Fibroblast of lung (primary cell): ENCODE data around the gene CRACR2B. TPM values are rescaled to one million over a fixed set of nuclear protein-coding genes. Genes with fewer than 3 reads are reported as not detected.

Experiments
- DNase-seq, 2 donors: peaks; one replicate each; pipeline versions ENCODE4 v3.0.0 to v3.0.0-alpha.2; 2010; ENCODE audit warnings: low read depth in 2 of 2
- H2AFZ ChIP-seq: 2 replicates; pipeline ENCODE4 v1.5.1; 2012; ENCODE audit warnings: low read length, control low read depth, inconsistent platforms
- H3K27ac ChIP-seq: 2 replicates; pipeline ENCODE4 v1.5.1; 2011; ENCODE audit warnings: low read length, control low read depth; ENCODE audit not compliant: insufficient read depth
- H3K27me3 ChIP-seq: 2 replicates; pipeline ENCODE4 v1.5.1; 2011; ENCODE audit warnings: mild to moderate bottlenecking, low read length; ENCODE audit not compliant: control insufficient read depth, insufficient read depth
- H3K36me3 ChIP-seq: 2 replicates; pipeline ENCODE4 v1.5.1; 2011; ENCODE audit warnings: low read length; ENCODE audit not compliant: control insufficient read depth, insufficient read depth
- H3K4me1 ChIP-seq: 2 replicates; pipeline ENCODE4 v1.5.1; 2011; ENCODE audit warnings: low read length; ENCODE audit not compliant: control insufficient read depth, insufficient read depth; ENCODE audit errors: extremely low read depth
- H3K4me2 ChIP-seq: 2 replicates; pipeline ENCODE4 v1.5.1; 2011; ENCODE audit warnings: low read length, control low read depth; ENCODE audit not compliant: insufficient read depth; ENCODE audit errors: extremely low read depth
- H3K4me3 ChIP-seq, 4 experiments: fragments of 200-600 bp in 1 of 4; sonication (generic) in 1 of 4; replicated peaks in 1 of 4; 2 replicates each; pipeline ENCODE4 v1.5.1; 2011 to 2016; ENCODE audit warnings: low read length in 4 of 4, low read depth in 3 of 4, mild to moderate bottlenecking in 3 of 4, control low read depth in 2 of 4, inconsistent platforms in 1 of 4, mixed read lengths in 1 of 4; ENCODE audit not compliant: insufficient read depth in 1 of 4; ENCODE audit errors: control extremely low read depth in 1 of 4
- H3K79me2 ChIP-seq: 2 replicates; pipeline ENCODE4 v1.5.1; 2012; ENCODE audit warnings: mild to moderate bottlenecking, low read length, inconsistent platforms; ENCODE audit not compliant: control insufficient read depth, insufficient read depth
- H3K9ac ChIP-seq: 2 replicates; pipeline ENCODE4 v1.5.1; 2011; ENCODE audit warnings: mild to moderate bottlenecking, low read length, control low read depth; ENCODE audit not compliant: insufficient read depth
- H3K9me3 ChIP-seq: 2 replicates; pipeline ENCODE4 v1.5.1; 2012; ENCODE audit warnings: low read depth, low read length; ENCODE audit not compliant: control insufficient read depth, insufficient read depth
- H4K20me1 ChIP-seq: 2 replicates; pipeline ENCODE4 v1.5.1; 2011; ENCODE audit warnings: low read length; ENCODE audit not compliant: control insufficient read depth, insufficient read depth; ENCODE audit errors: extremely low read depth
- EZH2 ChIP-seq: IDR thresholded peaks from 2 replicates; pipeline ENCODE4 v1.5.1; 2012; ENCODE audit warnings: low read length, control low read depth, mild to moderate bottlenecking; ENCODE audit errors: missing control alignments
- polyA plus RNA-seq, 2 donors: library from polyadenylated mRNA; depleted of rRNA in 1 of 2; stranded (reverse) in 1 of 2; unstranded in 1 of 2; fragments of >200 nt; gene quantifications; 2 replicates each; pipeline ENCODE4 v1.2.1, GENCODE V29; 2011 to 2012; ENCODE audit warnings: missing spikeins in 1 of 2
- total RNA-seq: library from RNA; depleted of rRNA; stranded (reverse); fragments of >200 nt; gene quantifications from 2 replicates; pipeline ENCODE4 v1.2.1, GENCODE V29; 2014
- TF ChIP-seq, protein P1 (sequence below), 2 donors: IDR thresholded peaks in 1 of 2; conservative IDR thresholded peaks in 1 of 2; 1 replicate in 1 of 2; 2 replicates in 1 of 2; pipeline ENCODE4 v1.5.1; 2011 to 2012; ENCODE audit warnings: low read length in 2 of 2, control low read depth in 1 of 2, inconsistent platforms in 1 of 2, low read depth in 1 of 2, mild to moderate bottlenecking in 1 of 2

The CRACR2B gene
- total and polyA plus RNA-seq, 2 donors (not counting 1 experiment from before 2014, with no cell fraction given), result 0.11 to 0.66 TPM

DNA sequence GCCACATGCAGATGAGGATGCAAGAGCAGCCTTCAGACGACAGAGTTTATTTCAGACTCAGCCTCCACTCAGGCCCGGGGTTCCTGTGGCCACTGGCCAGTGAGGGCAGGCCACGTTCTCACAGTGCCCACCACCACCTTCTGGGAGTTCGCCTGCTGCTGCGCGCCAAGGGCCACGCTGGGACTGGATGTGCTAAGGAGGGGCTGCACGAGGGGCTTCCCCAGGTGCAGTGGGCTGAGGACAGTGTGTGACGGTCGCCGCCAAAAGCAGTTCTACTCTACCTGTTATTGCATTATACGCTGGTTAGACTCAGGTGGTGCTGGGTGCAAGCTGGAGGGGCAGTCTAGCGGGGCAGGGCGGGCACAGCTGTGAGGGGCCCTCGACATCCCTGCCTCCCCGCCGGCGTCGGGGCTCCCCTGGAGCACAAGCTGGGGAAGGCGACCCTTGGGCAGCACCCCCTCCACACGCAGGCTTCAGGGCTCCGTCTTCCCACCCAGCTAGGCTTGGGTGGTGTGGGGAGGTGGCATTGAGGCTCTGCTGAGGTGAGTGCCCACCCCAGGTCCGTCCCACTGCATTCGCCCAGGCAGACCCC lies 40.5 kb upstream of the CRACR2B start:
- no peaks in the 10 kb centered on the region for H3K79me2 ChIP-seq
- DNase-seq, result no peak
- H3K36me3 ChIP-seq, result peaks cover 4% of the 10 kb centered on the region
- H3K4me2 ChIP-seq, result no peak overlapping the region
- H3K9me3 ChIP-seq, result no peaks in the 10 kb centered on the region
- no peak overlapping the region for H3K27ac ChIP-seq
- H2AFZ ChIP-seq, result no peak overlapping the region
- no peaks in the 10 kb centered on the region for H4K20me1 ChIP-seq
- H3K4me3 ChIP-seq, result no peak overlapping the region
- H3K27me3 ChIP-seq, result no peaks in the 10 kb centered on the region
- H3K9ac ChIP-seq, result no peak overlapping the region
- TF ChIP-seq, protein P1, sequence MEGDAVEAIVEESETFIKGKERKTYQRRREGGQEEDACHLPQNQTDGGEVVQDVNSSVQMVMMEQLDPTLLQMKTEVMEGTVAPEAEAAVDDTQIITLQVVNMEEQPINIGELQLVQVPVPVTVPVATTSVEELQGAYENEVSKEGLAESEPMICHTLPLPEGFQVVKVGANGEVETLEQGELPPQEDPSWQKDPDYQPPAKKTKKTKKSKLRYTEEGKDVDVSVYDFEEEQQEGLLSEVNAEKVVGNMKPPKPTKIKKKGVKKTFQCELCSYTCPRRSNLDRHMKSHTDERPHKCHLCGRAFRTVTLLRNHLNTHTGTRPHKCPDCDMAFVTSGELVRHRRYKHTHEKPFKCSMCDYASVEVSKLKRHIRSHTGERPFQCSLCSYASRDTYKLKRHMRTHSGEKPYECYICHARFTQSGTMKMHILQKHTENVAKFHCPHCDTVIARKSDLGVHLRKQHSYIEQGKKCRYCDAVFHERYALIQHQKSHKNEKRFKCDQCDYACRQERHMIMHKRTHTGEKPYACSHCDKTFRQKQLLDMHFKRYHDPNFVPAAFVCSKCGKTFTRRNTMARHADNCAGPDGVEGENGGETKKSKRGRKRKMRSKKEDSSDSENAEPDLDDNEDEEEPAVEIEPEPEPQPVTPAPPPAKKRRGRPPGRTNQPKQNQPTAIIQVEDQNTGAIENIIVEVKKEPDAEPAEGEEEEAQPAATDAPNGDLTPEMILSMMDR (conservative IDR thresholded peaks at IDR 0.05 in 1 of 2, IDR thresholded peaks at IDR 0.05 in 1 of 2; ENCODE audit: low read depth in 1 of 2, low read length in 2 of 2), result no peak
- no peak for TF ChIP-seq EZH2
- peaks cover 4% of the 10 kb centered on the region for H3K4me1 ChIP-seq

DNA sequence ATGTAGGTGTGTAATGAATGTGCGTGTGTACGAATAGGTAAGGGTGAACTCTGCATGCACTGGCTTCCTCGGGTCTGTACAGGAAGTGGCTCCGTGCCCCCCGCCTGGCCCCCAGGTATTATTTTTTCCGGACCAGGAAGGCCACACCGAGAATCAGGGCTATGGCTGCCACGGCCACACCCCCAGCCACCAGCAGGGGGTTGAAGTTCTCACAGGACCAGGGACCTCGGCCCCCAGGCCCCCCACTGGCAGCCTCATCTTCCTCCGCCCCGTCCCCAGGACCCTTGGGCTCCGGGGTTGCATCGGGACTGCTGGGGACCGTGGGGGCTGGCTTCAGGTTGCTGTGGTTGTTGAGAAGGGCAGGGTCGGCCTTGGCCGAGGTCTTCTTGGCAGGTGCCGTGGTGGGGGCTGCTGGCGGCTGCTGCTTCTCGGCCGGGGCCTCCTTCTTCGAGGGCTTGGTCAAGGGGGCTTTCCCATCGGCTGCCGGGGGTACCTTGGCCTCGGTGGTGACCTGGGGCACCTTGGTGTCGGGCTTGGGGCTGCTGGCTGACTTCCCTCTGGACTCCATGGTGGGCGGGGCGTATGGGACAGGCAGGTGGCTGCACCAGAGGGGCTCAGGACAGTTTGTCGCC lies 39.6 kb upstream of the CRACR2B start:
- no peak overlapping the region for H2AFZ ChIP-seq

More for the DNA sequence above, 39.6 kb upstream of the CRACR2B start:
- Histone ChIP-seq H3K27ac (no peak overlapping the region), H3K4me2 (no peak overlapping the region), H3K9me3 (no peaks in the 10 kb centered on the region), H4K20me1 (no peaks in the 10 kb centered on the region), H3K27me3 (no peaks in the 10 kb centered on the region), H3K4me1 (peaks cover 4% of the 10 kb centered on the region), H3K36me3 (peaks cover 4% of the 10 kb centered on the region), H3K4me3 (no peak overlapping the region), H3K79me2 (no peaks in the 10 kb centered on the region), H3K9ac (no peak overlapping the region)
- TF ChIP-seq, protein P1 (conservative IDR thresholded peaks at IDR 0.05 in 1 of 2, IDR thresholded peaks at IDR 0.05 in 1 of 2; ENCODE audit: low read depth in 1 of 2, low read length in 2 of 2), result no peak
- TF ChIP-seq EZH2, result no peak
- no peak for DNase-seq
